ENCODE data around the gene ZC3H10.

- TF ChIP-seq POLR2A (IDR thresholded peaks at IDR 0.05): no peak
- no peak for TF ChIP-seq CTCF (IDR thresholded peaks at IDR 0.05)
Measured at GRCh38 chr12:56155256-56155845, 37.3 kb downstream of the ZC3H10 start.

Data from uterus (tissue), 2 donors.